K562 (cell line): ENCODE results near the gene CLDN25.

Experiments
- CTCF ChIP-seq, 3 experiments: IDR thresholded peaks in 2 of 3; conservative IDR thresholded peaks in 1 of 3; 2 replicates each; pipeline ENCODE4 v1.5.1; 2011 to 2012; ENCODE audit warnings: low read length in 3 of 3, mild to moderate bottlenecking in 3 of 3, control low read depth in 2 of 3, improper control_type of control experiment in 1 of 3, inconsistent platforms in 1 of 3, low read depth in 1 of 3, mixed read lengths in 1 of 3, moderate library complexity in 1 of 3; ENCODE audit not compliant: insufficient read depth in 2 of 3
- FUS ChIP-seq: fragments of 200-400 bp; formaldehyde crosslinking; optimal IDR thresholded peaks from 2 replicates; pipeline ENCODE3; 2017; ENCODE audit warnings: low read depth, low read length
- RBM22 ChIP-seq: fragments of 200-400 bp; formaldehyde crosslinking; IDR thresholded peaks from 2 replicates; pipeline ENCODE4 v1.6.1; 2018; ENCODE audit warnings: low read length, low read depth; ENCODE audit not compliant: poor library complexity, severe bottlenecking
- ZNF583 ChIP-seq: fragments of 250-450 bp; sonication (Bioruptor Pico); IDR thresholded peaks from 2 replicates; pipeline ENCODE4 v1.4.0; 2020

- no peak for TF ChIP-seq RBM22
- TF ChIP-seq CTCF (IDR thresholded peaks at IDR 0.05 in 2 of 3, conservative IDR thresholded peaks at IDR 0.05 in 1 of 3; ENCODE audit: insufficient read depth in 2 of 3, low read depth in 1 of 3, low read length in 3 of 3): no peak
- no peak for TF ChIP-seq FUS
- no peak for TF ChIP-seq ZNF583 (CRISPR knock-in tag)
Observed at GRCh38 chr11:113781682-113782081, 2.1 kb downstream of the CLDN25 start.
